ENCODE measurements around the gene ENPP3.

The ENPP3 gene

GRCh38 chr6:131763749-131764148 lies 126.6 kb downstream of the ENPP3 start:
- DNase-seq (ENCODE audit: extremely low read depth in 1 of 2, low read depth in 1 of 2), result no peak

- no peak for DNase-seq (ENCODE audit: extremely low read depth in 1 of 2, low read depth in 1 of 2)
Measured at GRCh38 chr6:131764350-131764749, 127.2 kb downstream of the ENPP3 start.

GRCh38 chr6:131765081-131765803 lies 128.1 kb downstream of the ENPP3 start:
- DNase-seq (ENCODE audit: extremely low read depth in 1 of 2, low read depth in 1 of 2), result no peak

- no peak for DNase-seq (ENCODE audit: extremely low read depth in 1 of 2, low read depth in 1 of 2)
Measured at GRCh38 chr6:131765804-131766135, 128.7 kb downstream of the ENPP3 start.

GRCh38 chr6:131766631-131767030 lies 129.5 kb downstream of the ENPP3 start:
- DNase-seq (ENCODE audit: extremely low read depth in 1 of 2, low read depth in 1 of 2), result no peak

- DNase-seq (ENCODE audit: extremely low read depth in 1 of 2, low read depth in 1 of 2), result no peak
Measured at GRCh38 chr6:131768964-131769363, 131.9 kb downstream of the ENPP3 start.

- DNase-seq (ENCODE audit: extremely low read depth in 1 of 2, low read depth in 1 of 2), result no peak
Measured at GRCh38 chr6:131769385-131770141, 132.5 kb downstream of the ENPP3 start.

- DNase-seq (ENCODE audit: extremely low read depth in 1 of 2, low read depth in 1 of 2), result no peak
Measured at GRCh38 chr6:131770776-131771175, 133.7 kb downstream of the ENPP3 start.

- DNase-seq (ENCODE audit: extremely low read depth in 1 of 2, low read depth in 1 of 2), result no peak
Measured at GRCh38 chr6:131773284-131773950, 136.3 kb downstream of the ENPP3 start.

GRCh38 chr6:131775886-131776285 lies 138.8 kb downstream of the ENPP3 start:
- no peak for DNase-seq (ENCODE audit: extremely low read depth in 1 of 2, low read depth in 1 of 2)

GRCh38 chr6:131776985-131777384 lies 139.9 kb downstream of the ENPP3 start:
- no peak for DNase-seq (ENCODE audit: extremely low read depth in 1 of 2, low read depth in 1 of 2)

GRCh38 chr6:131778169-131778568 lies 141.1 kb downstream of the ENPP3 start:
- DNase-seq (ENCODE audit: extremely low read depth in 1 of 2, low read depth in 1 of 2), result no peak

- DNase-seq (ENCODE audit: extremely low read depth in 1 of 2, low read depth in 1 of 2), result no peak
Measured at GRCh38 chr6:131779304-131779703, 142.2 kb downstream of the ENPP3 start.

- no peak for DNase-seq (ENCODE audit: extremely low read depth in 1 of 2, low read depth in 1 of 2)
Measured at GRCh38 chr6:131780600-131780999, 143.5 kb downstream of the ENPP3 start.

GRCh38 chr6:131781687-131782086 lies 144.6 kb downstream of the ENPP3 start:
- no peak for DNase-seq (ENCODE audit: extremely low read depth in 1 of 2, low read depth in 1 of 2)

GRCh38 chr6:131782764-131783163 lies 145.7 kb downstream of the ENPP3 start:
- no peak for DNase-seq (ENCODE audit: extremely low read depth in 1 of 2, low read depth in 1 of 2)

- DNase-seq (ENCODE audit: extremely low read depth in 1 of 2, low read depth in 1 of 2), result no peak
Measured at GRCh38 chr6:131784561-131784960, 147.5 kb downstream of the ENPP3 start.

- no peak for DNase-seq (ENCODE audit: extremely low read depth in 1 of 2, low read depth in 1 of 2)
Measured at GRCh38 chr6:131787079-131787478, 150.0 kb downstream of the ENPP3 start.

- no peak for DNase-seq (ENCODE audit: extremely low read depth in 1 of 2, low read depth in 1 of 2)
Measured at GRCh38 chr6:131787766-131788712, 150.9 kb downstream of the ENPP3 start.

- DNase-seq (ENCODE audit: extremely low read depth in 1 of 2, low read depth in 1 of 2), result no peak
Measured at GRCh38 chr6:131789219-131789618, 152.1 kb downstream of the ENPP3 start.

- DNase-seq (ENCODE audit: extremely low read depth in 1 of 2, low read depth in 1 of 2), result no peak
Measured at GRCh38 chr6:131791476-131791875, 154.4 kb downstream of the ENPP3 start.
